HG03097 (cell line): ENCODE data around the gene TCP11.

Experiments used
- ATAC-seq: cut with Tn5 transposase; IDR thresholded peaks from one replicate; pipeline ENCODE4 v1.9.1; 2021; ENCODE audit not compliant: unreplicated experiment, low FRiP score

TCP11 gene

GRCh38 chr6:35173427-35174087 is 32.4 kb upstream of the TCP11 start:
- no peak for ATAC-seq

GRCh38 chr6:35173044-35173426 is 31.9 kb upstream of the TCP11 start:
- no peak for ATAC-seq

- no peak for ATAC-seq
Measured at GRCh38 chr6:35170891-35171290, 29.8 kb upstream of the TCP11 start.

GRCh38 chr6:35170166-35170565 is 29.0 kb upstream of the TCP11 start:
- ATAC-seq: no peak

- no peak for ATAC-seq
Measured at GRCh38 chr6:35168461-35168861, 27.3 kb upstream of the TCP11 start.

GRCh38 chr6:35167505-35167904 is 26.4 kb upstream of the TCP11 start:
- ATAC-seq: no peak

GRCh38 chr6:35166520-35166919 is 25.4 kb upstream of the TCP11 start:
- no peak for ATAC-seq

GRCh38 chr6:35166116-35166515 is 25.0 kb upstream of the TCP11 start:
- no peak for ATAC-seq

GRCh38 chr6:35165630-35166071 is 24.5 kb upstream of the TCP11 start:
- ATAC-seq: no peak

- no peak for ATAC-seq
Measured at GRCh38 chr6:35164868-35165267, 23.7 kb upstream of the TCP11 start.

- no peak for ATAC-seq
Measured at GRCh38 chr6:35164277-35164676, 23.1 kb upstream of the TCP11 start.

GRCh38 chr6:35163836-35164235 is 22.7 kb upstream of the TCP11 start:
- ATAC-seq: no peak

GRCh38 chr6:35161776-35162607 is 20.9 kb upstream of the TCP11 start:
- no peak for ATAC-seq

- no peak for ATAC-seq
Measured at GRCh38 chr6:35161266-35161665, 20.1 kb upstream of the TCP11 start.

- no peak for ATAC-seq
Measured at GRCh38 chr6:35160642-35161041, 19.5 kb upstream of the TCP11 start.

- ATAC-seq: no peak
Measured at GRCh38 chr6:35158520-35158919, 17.4 kb upstream of the TCP11 start.

GRCh38 chr6:35154947-35155346 is 13.8 kb upstream of the TCP11 start:
- ATAC-seq: no peak

GRCh38 chr6:35154262-35154661 is 13.1 kb upstream of the TCP11 start:
- no peak for ATAC-seq

- ATAC-seq: no peak
Measured at GRCh38 chr6:35152067-35152707, 11.0 kb upstream of the TCP11 start.

GRCh38 chr6:35151466-35151865 is 10.3 kb upstream of the TCP11 start:
- no peak for ATAC-seq

- no peak for ATAC-seq
Measured at GRCh38 chr6:35149891-35150566, 8.9 kb upstream of the TCP11 start.
